GM12892 (cell line): ENCODE data around the gene CRIM1.

Source experiments
- DNase-seq: peaks from one replicate; pipeline ENCODE4 v3.0.0; 2011; ENCODE audit not compliant: insufficient read length
- FAIRE-seq: peaks from 2 replicates; lab custom pipeline; 2011; peaks lifted over from hg19 to GRCh38; lab: Jason Lieb, UNC
- POLR2A ChIP-seq: IDR thresholded peaks from 2 replicates; pipeline ENCODE4 v1.6.1; 2011; ENCODE audit warnings: low read depth, low read length, control low read depth
- POLR2AphosphoS5 ChIP-seq: IDR thresholded peaks from 2 replicates; pipeline ENCODE4 v1.6.1; 2011; ENCODE audit warnings: low read depth, low read length, control low read depth
- TAF1 ChIP-seq: IDR thresholded peaks from 2 replicates; pipeline ENCODE4 v1.6.1; 2011; ENCODE audit warnings: low read depth, mild to moderate bottlenecking, control low read depth, low read length, borderline replicate concordance

CRIM1 gene

DNA sequence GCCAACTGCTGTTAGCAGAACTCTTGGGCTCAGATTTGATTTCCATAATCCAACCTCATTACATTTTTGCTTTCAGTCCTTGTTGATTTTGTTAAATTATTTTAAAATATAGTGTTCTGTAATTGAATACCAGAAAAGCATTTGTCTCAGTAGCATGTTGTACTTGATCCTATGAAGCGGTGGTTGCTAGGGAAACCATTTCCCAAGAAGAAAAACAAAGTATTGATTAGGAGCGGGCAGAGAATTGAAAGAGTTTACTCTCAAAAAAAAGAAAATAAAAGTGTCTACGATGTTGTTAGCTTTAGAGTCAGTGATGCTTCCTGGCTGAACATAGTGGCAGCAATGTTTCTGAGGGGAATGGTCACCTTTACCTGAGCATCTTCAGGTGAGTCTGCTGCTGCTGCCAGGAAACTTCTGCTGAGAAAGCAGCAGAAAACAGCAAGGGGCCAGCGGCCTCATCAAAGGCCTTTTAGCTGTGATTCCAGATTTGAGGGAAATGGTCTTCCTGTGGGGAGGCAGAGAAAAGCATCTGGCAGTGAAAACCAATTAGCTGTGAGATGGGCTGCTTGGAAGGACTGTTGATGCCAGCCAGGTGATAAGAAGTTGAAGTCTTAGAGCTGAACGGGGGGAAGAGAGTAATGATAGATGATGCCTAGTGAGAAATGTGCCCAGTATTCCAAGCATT lies 37.1 kb downstream of the CRIM1 start:
- TF ChIP-seq TAF1 (no peak), POLR2AphosphoS5 (no peak), POLR2A (no peak)
- FAIRE-seq (no peak), DNase-seq (no peak)

DNA sequence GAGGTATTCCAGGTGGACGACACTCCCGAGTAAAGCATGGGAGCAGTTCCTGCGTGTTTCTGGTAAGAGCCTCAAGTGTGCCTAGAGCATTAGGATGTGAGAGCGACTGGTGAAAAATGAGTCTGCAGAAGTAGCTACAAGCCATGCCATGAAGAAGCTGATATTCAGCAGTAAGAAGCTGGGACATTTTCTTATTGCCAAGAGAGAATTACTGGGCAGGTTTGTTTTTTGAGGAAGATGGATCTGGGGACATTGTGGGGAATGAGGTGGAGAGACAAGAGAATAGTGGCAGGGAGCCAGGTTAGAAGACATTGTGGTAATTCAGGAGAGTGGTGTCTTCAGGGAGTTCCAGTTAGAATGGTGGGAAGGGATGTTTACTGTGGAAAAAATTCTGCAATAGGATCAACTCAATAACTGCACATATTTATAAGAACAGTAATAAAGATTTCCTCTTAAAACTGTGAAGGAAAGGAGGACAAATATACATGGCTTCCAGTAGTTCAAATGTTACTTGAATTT lies 38.2 kb downstream of the CRIM1 start:
- no peak for TF ChIP-seq POLR2AphosphoS5
- TF ChIP-seq TAF1: no peak
- no peak for TF ChIP-seq POLR2A
- no peak for FAIRE-seq
- no peak for DNase-seq

DNA sequence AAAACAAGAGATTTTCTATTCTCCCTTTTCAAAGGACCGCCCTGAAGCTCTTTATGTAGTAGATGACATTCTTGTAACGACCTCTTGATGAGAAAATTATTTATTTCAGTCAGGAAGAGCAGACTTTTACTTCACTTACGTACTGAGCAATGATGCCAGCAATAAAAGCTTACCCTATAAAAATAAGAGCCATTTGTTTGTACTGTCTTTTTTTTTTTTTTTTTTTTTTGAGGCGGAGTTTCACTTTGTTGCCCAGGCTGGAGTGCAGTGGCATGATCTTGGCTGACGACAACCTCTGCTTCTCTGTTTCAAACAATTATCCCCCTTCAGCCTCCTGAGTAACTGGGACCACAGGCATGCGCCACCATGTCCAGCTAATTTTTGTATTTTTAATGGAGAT lies 39.2 kb downstream of the CRIM1 start:
- DNase-seq: no peak
- TF ChIP-seq TAF1 (no peak), POLR2AphosphoS5 (no peak), POLR2A (no peak)
- no peak for FAIRE-seq

GRCh38 chr2:36395866-36396265 lies 40.3 kb downstream of the CRIM1 start:
- no peak for DNase-seq
- TF ChIP-seq POLR2A (no peak), POLR2AphosphoS5 (no peak), TAF1 (no peak)
- no peak for FAIRE-seq

DNA sequence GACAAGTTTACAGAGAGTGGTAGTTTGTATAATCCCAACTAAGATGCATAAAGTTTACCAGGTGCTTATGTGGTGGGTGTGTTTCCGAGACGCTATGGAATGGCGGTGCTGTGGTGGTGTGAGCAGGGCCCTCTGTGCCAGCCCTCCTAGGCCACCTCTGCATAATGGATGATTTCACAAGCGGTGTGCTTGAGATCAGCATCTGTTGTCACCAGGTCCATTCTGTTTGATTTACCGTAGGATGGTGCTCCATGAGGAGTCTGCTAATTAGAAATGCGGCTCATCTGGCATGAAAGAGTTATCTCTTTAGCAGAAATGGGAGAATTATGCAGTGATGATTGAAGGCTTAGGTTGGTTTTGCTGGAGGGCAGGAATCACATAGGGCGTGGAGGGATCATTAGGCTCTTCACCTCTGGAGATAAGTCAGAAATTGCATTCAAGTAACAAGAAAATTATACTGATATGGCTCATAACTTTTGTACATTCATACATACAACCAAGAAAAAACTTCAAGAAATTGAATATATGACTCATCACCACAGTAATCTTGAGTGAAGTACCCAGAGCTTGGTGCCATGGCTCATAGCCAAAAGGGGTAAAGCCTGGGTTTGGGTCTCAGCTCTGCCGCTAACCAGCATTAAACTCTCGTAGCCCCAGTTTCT lies 41.4 kb downstream of the CRIM1 start:
- FAIRE-seq: no peak
- DNase-seq: no peak
- TF ChIP-seq POLR2A (no peak), TAF1 (no peak), POLR2AphosphoS5 (no peak)

- FAIRE-seq (no peak), DNase-seq (no peak)
- TF ChIP-seq TAF1 (no peak), POLR2A (no peak), POLR2AphosphoS5 (no peak)
Observed at GRCh38 chr2:36397728-36398413, 42.3 kb downstream of the CRIM1 start.

DNA sequence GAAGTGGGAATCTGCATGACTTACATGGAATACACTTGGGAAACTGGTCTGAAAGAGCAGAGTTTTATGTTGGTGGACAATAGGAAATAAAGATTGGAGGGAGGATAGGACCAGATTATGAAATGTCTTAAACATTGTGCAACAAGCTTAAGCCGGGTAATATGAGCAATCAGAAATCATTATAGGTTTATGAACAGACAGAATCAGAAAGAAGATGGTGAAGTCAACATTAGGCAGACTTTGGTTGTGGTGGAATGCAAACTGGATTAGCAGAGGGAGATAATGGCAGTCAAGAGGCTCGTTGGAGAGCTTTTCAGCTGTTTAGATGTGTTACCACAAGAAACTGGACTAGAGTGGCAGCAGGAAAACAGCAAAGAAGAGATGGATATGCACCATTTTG lies 43.5 kb downstream of the CRIM1 start:
- TF ChIP-seq TAF1: no peak
- TF ChIP-seq POLR2AphosphoS5: no peak
- no peak for TF ChIP-seq POLR2A
- DNase-seq (no peak), FAIRE-seq (no peak)

DNA sequence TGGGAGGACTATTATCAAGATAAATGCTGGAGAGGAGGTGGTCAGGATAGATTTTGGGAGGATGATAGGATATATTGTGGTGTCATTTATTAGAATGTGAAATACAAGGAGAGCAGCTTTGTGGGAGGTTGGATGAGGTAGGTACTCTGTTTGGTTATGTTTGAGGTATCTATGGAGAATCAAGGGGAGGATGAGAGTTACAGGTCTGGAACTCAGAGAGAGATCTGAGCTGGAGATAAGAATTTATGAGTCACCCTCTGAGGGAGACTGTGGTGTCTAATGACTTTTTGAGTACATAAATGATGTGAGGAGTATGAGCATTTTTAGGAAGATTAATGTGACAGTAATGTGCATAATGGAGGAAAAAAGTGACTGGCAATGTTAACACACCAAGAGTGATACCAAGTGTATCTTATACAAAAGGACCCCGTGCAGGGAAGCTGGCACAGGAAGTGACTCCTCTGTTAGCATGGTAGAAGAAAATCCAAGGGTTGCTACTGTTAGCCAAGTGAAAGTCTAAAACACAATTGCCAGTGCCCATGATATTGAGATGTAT lies 48.2 kb downstream of the CRIM1 start:
- DNase-seq (no peak), FAIRE-seq (no peak)
- TF ChIP-seq POLR2AphosphoS5: no peak
- no peak for TF ChIP-seq POLR2A
- TF ChIP-seq TAF1: no peak

GRCh38 chr2:36404318-36404717 lies 48.7 kb downstream of the CRIM1 start:
- FAIRE-seq (no peak), DNase-seq (no peak)
- TF ChIP-seq POLR2A (no peak), TAF1 (no peak), POLR2AphosphoS5 (no peak)

GRCh38 chr2:36404754-36405153 lies 49.2 kb downstream of the CRIM1 start:
- TF ChIP-seq TAF1: no peak
- no peak for TF ChIP-seq POLR2AphosphoS5
- TF ChIP-seq POLR2A: no peak
- DNase-seq: no peak
- no peak for FAIRE-seq

- DNase-seq (no peak), FAIRE-seq (no peak)
- no peak for TF ChIP-seq TAF1
- no peak for TF ChIP-seq POLR2AphosphoS5
- no peak for TF ChIP-seq POLR2A
Observed at GRCh38 chr2:36405183-36405582, 49.6 kb downstream of the CRIM1 start.

DNA sequence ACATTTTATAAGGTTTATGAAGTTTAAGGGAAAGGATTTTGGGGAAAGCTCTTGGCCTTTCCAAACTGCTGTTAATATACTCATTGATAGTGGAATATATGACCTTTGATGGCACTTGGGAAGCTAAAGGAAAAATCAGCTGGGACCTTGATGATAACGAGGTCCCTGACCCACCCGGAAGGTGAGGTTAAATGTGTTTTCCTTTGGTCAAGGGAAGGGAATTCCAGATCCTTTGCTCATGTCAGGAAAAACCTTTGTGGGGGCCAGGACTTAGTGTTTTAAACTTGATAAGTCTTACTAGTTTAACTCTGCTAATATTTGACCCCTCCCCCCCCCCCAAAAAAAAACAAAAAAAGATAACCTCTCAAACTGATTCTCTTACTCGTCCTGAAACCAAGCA lies 50.7 kb downstream of the CRIM1 start:
- TF ChIP-seq TAF1 (no peak), POLR2AphosphoS5 (no peak), POLR2A (no peak)
- FAIRE-seq (no peak), DNase-seq (no peak)
